ENCODE results near the gene PHF12. TPM values are rescaled to one million over a fixed set of nuclear protein-coding genes. Genes with fewer than 3 reads are reported as not detected.
A peak's percentile ranks its signal among the peaks of the same experiment; 100 is the strongest.

PHF12 gene
- total and polyA plus RNA-seq, 11 donors: 8.2 to 31.2 (median 20.9) TPM

GRCh38 chr17:28875848-28876550 is 75.3 kb downstream of the PHF12 start:
- no peaks in the 10 kb centered on the region for H3K9me3 ChIP-seq
- H3K36me3 ChIP-seq: peaks cover 0 to 32% (median 24%) of the 10 kb centered on the region in 9 donors
- no peak for ATAC-seq
- H3K4me1 ChIP-seq: no peaks in the 10 kb centered on the region
- 57 to 62% (median 60%) methylated on average over 1 of the region's 1 CpG for WGBS, 4 donors
- H3K27ac ChIP-seq: no peak overlapping the region
- no peak overlapping the region for H3K4me3 ChIP-seq
- no peak for DNase-seq
- intact Hi-C loops (cut with DNase I): no loop called here
- TF ChIP-seq CTCF (IDR thresholded peaks at IDR 0.05) (no peak), POLR2A (IDR thresholded peaks at IDR 0.05) (no peak)
- H3K27me3 ChIP-seq: no peaks in the 10 kb centered on the region

DNA sequence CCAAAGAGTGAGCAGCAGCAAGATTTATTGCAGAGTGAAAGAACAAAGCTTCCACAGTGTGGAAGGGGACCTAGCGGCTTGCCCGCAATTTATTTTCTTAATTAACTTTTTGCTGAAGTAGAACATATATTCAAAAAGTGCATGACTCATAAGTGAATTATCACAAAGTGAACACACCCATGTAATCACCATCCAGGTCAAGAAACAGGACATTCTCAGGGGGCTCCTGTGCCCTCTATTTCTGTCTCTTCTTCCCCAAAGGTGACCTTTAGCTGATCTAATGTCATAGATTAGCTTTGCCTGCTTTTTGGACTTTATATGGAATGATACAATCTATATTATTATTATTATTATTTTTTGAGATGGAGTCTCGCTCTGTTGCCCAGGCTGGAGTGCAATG is 76.6 kb downstream of the PHF12 start:
- DNase-seq: no peak
- WGBS, 4 donors: 90 to 95% (median 91%) methylated on average over 3 of the region's 3 CpGs
- TF ChIP-seq CTCF (IDR thresholded peaks at IDR 0.05): no peak
- TF ChIP-seq POLR2A (IDR thresholded peaks at IDR 0.05): no peak
- ATAC-seq: no peak
- Histone ChIP-seq H3K27ac (no peak overlapping the region), H3K4me1 (no peaks in the 10 kb centered on the region), H3K36me3 (peaks cover 0 to 19% (median 12%) of the 10 kb centered on the region in 9 donors), H3K4me3 (no peak overlapping the region), H3K27me3 (no peaks in the 10 kb centered on the region), H3K9me3 (no peaks in the 10 kb centered on the region)
- intact Hi-C loops (cut with DNase I): no loop called here

DNA sequence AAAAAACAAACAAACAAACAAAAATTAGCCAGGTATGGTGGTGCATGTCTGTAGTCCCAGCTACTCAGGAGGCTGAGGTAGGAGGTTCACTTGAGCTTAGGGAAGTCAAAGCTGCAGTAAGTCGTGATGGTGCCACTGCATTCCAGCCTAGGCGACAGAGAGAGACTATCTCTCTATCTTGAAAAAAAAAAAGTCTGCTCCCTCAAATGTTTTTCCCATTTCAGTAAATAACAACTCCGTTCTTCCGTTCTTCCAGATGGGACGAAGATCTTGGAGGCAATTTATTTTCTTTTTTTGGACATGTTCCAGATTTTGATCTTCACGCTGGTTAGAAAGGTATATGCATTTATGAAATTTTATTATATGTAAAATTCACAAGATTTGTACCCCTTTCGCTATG is 77.5 kb downstream of the PHF12 start:
- WGBS, 4 donors: 91 to 93% (median 92%) methylated on average over 7 of the region's 7 CpGs
- TF ChIP-seq CTCF (IDR thresholded peaks at IDR 0.05): no peak
- no peak for TF ChIP-seq POLR2A (IDR thresholded peaks at IDR 0.05)
- no peaks in the 10 kb centered on the region for H3K4me1 ChIP-seq
- DNase-seq: no peak
- H3K27me3 ChIP-seq: no peaks in the 10 kb centered on the region
- no peaks in the 10 kb centered on the region for H3K9me3 ChIP-seq
- H3K27ac ChIP-seq: no peak overlapping the region
- no peak overlapping the region for H3K4me3 ChIP-seq
- ATAC-seq: no peak
- peaks cover 0 to 10% (median 3%) of the 10 kb centered on the region in 9 donors for H3K36me3 ChIP-seq
- intact Hi-C loops (cut with DNase I): loop anchor here in 1 of 10 donors (2.0 kb wide), 1 partner anchor 67 kb away; no protein-coding TSS in a partner anchor

- WGBS, 4 donors: 75 to 88% (median 81%) methylated on average over 5 to 6 of the region's 6 CpGs
- H3K9me3 ChIP-seq: no peaks in the 10 kb centered on the region
- no peaks in the 10 kb centered on the region for H3K27me3 ChIP-seq
- intact Hi-C loops (cut with DNase I): no loop called here
- no peaks in the 10 kb centered on the region for H3K4me1 ChIP-seq
- no peak for ATAC-seq
- peak overlapping the region in 1 of 12 donors; percentile 40 for H3K27ac ChIP-seq
- no peak overlapping the region for H3K4me3 ChIP-seq
- peak in 1 of 5 donors; percentile 25 for DNase-seq
- H3K36me3 ChIP-seq: no peaks in the 10 kb centered on the region
- no peak for TF ChIP-seq CTCF (IDR thresholded peaks at IDR 0.05)
- TF ChIP-seq POLR2A (IDR thresholded peaks at IDR 0.05): no peak
These were observed 80.2 kb downstream of the PHF12 start for GRCh38 chr17:28871056-28871579.
